ENCODE measurements around the gene PRR36. TPM values are rescaled to one million over a fixed set of nuclear protein-coding genes. Genes with fewer than 3 reads are reported as not detected.
"Not testable (repeated sequence)": the region's sequence is repeated elsewhere in the genome, so short reads cannot be mapped to it uniquely, and the experiment has no call there.

Gene PRR36
- total RNA-seq, 2 donors from 2014 or later = 2.2 to 4.2 TPM

GRCh38 chr19:7921302-7921966, 47.2 kb upstream of the PRR36 start:
- TF ChIP-seq POLR2A (IDR thresholded peaks at IDR 0.05) (no peak), POLR2AphosphoS5 (IDR thresholded peaks at IDR 0.05) (no peak), CTCF (IDR thresholded peaks at IDR 0.05) (no peak)
- no peaks in the 10 kb centered on the region for H3K9me3 ChIP-seq
- H3K36me3 ChIP-seq = peaks cover 7 to 10% of the 10 kb centered on the region in 2 donors
- H3K27ac ChIP-seq = peak overlapping the region; percentile 93 to 96
- DNase-seq (ENCODE audit: low spot score) = no peak
- 40% methylated on average over 16 of the region's 17 CpGs for whole genome bisulfite sequencing
- H3K4me3 ChIP-seq = peak overlapping the region; percentile 30 to 84
- H3K27me3 ChIP-seq (replicated peaks; ENCODE audit: insufficient read depth) = no peaks in the 10 kb centered on the region
- H3K4me1 ChIP-seq (replicated peaks) = peaks cover 4% of the 10 kb centered on the region
- intact Hi-C loops (cut with DNase I) = no loop called here

- H3K9me3 ChIP-seq = no peaks in the 10 kb centered on the region
- peak overlapping the region; percentile 67 to 84 for H3K4me3 ChIP-seq
- peak; percentile 81 for TF ChIP-seq POLR2A (IDR thresholded peaks at IDR 0.05)
- peak in 2 of 4 experiments; percentile 0 to 15 for TF ChIP-seq CTCF (IDR thresholded peaks at IDR 0.05)
- TF ChIP-seq POLR2AphosphoS5 (IDR thresholded peaks at IDR 0.05) = peak; percentile 82
- H3K27ac ChIP-seq = peak overlapping the region; percentile 93 to 96
- DNase-seq (ENCODE audit: low spot score) = peak; percentile 100
- peaks cover 7 to 10% of the 10 kb centered on the region in 2 donors for H3K36me3 ChIP-seq
- peaks cover 4% of the 10 kb centered on the region for H3K4me1 ChIP-seq (replicated peaks)
- intact Hi-C loops (cut with DNase I) = no loop called here
- H3K27me3 ChIP-seq (replicated peaks; ENCODE audit: insufficient read depth) = no peaks in the 10 kb centered on the region
- WGBS = 3% methylated on average over 49 of the region's 62 CpGs
Measured at GRCh38 chr19:7920519-7921301, 46.5 kb upstream of the PRR36 start.

- Histone ChIP-seq H3K4me3 (peak within 1 kb of the TSS; percentile 67 to 84), H3K27ac (peak within 1 kb of the TSS; percentile 93 to 96), H3K36me3 (peaks cover 7 to 10% of the 10 kb centered on the region in 2 donors), H3K4me1 (replicated peaks) (peaks cover 4% of the 10 kb centered on the region), H3K9me3 (no peaks in the 10 kb centered on the region), H3K27me3 (replicated peaks; ENCODE audit: insufficient read depth) (no peaks in the 10 kb centered on the region)
- intact Hi-C loops (cut with DNase I) = no loop called here
- WGBS = 8% methylated on average over 62 of the region's 62 CpGs
- TF ChIP-seq POLR2A (IDR thresholded peaks at IDR 0.05) (peak; percentile 64), CTCF (IDR thresholded peaks at IDR 0.05) (peak in 3 of 4 experiments; percentile 6 to 43 (median 30)), POLR2AphosphoS5 (IDR thresholded peaks at IDR 0.05) (peak; percentile 92)
- DNase-seq (ENCODE audit: low spot score) = peak; percentile 92
Measured at GRCh38 chr19:7919610-7920518, 45.7 kb upstream of the PRR36 start, which contains the start of gene SNAPC2. Gene SNAPC2, plus strand, starts transcription at chr19:7920338. Its CDS starts 29 bp downstream, at chr19:7920367.

- intact Hi-C loops (cut with DNase I) = no loop called here
- DNase-seq (ENCODE audit: low spot score) = no peak
- peak overlapping the region in 1 of 2 donors; percentile 96 for H3K27ac ChIP-seq
- H3K4me3 ChIP-seq = no peak overlapping the region
- WGBS = 61% methylated on average over 42 of the region's 42 CpGs
- no peaks in the 10 kb centered on the region for H3K27me3 ChIP-seq (replicated peaks; ENCODE audit: insufficient read depth)
- TF ChIP-seq POLR2A (IDR thresholded peaks at IDR 0.05) = no peak
- TF ChIP-seq POLR2AphosphoS5 (IDR thresholded peaks at IDR 0.05) = no peak
- TF ChIP-seq CTCF (IDR thresholded peaks at IDR 0.05) = no peak
- no peaks in the 10 kb centered on the region for H3K9me3 ChIP-seq
- H3K4me1 ChIP-seq (replicated peaks) = peaks cover 4% of the 10 kb centered on the region
- H3K36me3 ChIP-seq = peaks cover 7 to 10% of the 10 kb centered on the region in 2 donors
Measured at GRCh38 chr19:7918615-7919421, 44.6 kb upstream of the PRR36 start.

GRCh38 chr19:7918062-7918614, 43.9 kb upstream of the PRR36 start:
- H3K4me1 ChIP-seq (replicated peaks); H3K9me3 ChIP-seq; H3K27me3 ChIP-seq (replicated peaks; ENCODE audit: insufficient read depth); H3K36me3 ChIP-seq; DNase-seq (ENCODE audit: low spot score); intact Hi-C loops (cut with DNase I): not testable (repeated sequence)
- peak overlapping the region; percentile 9 to 22 for H3K27ac ChIP-seq
- H3K4me3 ChIP-seq = peak overlapping the region in 1 of 2 donors; percentile 20
- 37% methylated on average over 29 of the region's 29 CpGs for WGBS

Measured in prostate gland (tissue), 2 donors.